Brain microvascular endothelial cell (primary cell): ENCODE results near the gene SNRPB2.

ENCODE experiments used
- DNase-seq: peaks from one replicate; pipeline ENCODE4 v3.0.0-alpha.2; 2020
- H3K27ac ChIP-seq: fragments of 250-450 bp; sonication (Bioruptor Pico); 2 replicates; pipeline ENCODE4 v1.5.1; 2020; ENCODE audit warnings: mild to moderate bottlenecking, moderate library complexity
- H3K27me3 ChIP-seq: fragments of 250-450 bp; sonication (Bioruptor Pico); replicated peaks from 2 replicates; pipeline ENCODE4 v1.5.1; 2020; ENCODE audit warnings: mild to moderate bottlenecking
- H3K36me3 ChIP-seq: fragments of 250-450 bp; sonication (Bioruptor Pico); replicated peaks from 2 replicates; pipeline ENCODE4 v1.5.1; 2020; ENCODE audit warnings: mild to moderate bottlenecking
- H3K4me3 ChIP-seq: 2 replicates; pipeline ENCODE4 v1.5.1; 2011; ENCODE audit warnings: low read depth, mild to moderate bottlenecking, control low read depth, low read length, moderate library complexity
- CTCF ChIP-seq: IDR thresholded peaks from 2 replicates; pipeline ENCODE4 v1.5.1; 2011; ENCODE audit warnings: low read depth, mild to moderate bottlenecking, moderate library complexity, low read length, control low read depth, inconsistent platforms; ENCODE audit errors: missing control alignments
- in situ Hi-C: cut with HindIII; loops from 2 replicates; pipeline ENCODE4 v1.10.0; 2017; ENCODE audit warnings: low sequenced_read_pairs, low pct_ligation_motif_present

The SNRPB2 gene

DNA sequence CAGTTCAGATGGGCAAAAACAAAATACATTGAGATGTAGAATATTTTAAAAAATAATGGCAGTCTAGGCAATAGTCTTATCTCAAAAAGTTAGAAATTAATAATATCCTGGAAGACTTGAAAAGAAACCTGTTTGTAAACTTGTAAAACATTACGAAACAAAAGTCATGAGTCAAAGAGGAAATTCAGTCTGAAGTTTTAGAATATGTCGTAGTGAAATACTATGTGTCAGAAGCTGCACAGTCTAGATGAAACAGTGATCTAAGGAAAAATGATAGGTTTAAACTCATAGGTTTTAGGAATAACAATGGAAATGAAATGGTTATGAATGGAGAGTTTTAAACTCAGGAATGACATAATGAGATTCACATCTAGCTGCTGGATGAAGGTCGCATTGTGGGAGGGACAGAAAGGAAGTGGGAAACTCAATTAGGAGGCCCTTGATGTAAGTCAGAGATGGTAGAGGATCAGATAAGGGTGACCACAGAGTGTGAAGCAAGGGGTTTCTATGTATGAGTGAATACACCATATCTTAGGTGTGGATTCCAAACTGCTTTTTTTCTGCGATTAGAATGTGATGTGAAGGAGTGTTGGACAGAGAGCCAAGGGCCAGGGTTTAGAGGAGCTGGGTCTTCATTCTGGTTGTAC is 2.8 kb downstream of the SNRPB2 start:
- no peak overlapping the region for H3K27ac ChIP-seq
- no peaks in the 10 kb centered on the region for H3K27me3 ChIP-seq
- peaks cover 14% of the 10 kb centered on the region for H3K36me3 ChIP-seq
- in situ Hi-C loops = no loop called here
- no peak overlapping the region for H3K4me3 ChIP-seq
- no peak for TF ChIP-seq CTCF
- DNase-seq = no peak

- Histone ChIP-seq H3K27ac (no peak overlapping the region), H3K4me3 (no peak overlapping the region), H3K36me3 (peaks cover 14% of the 10 kb centered on the region), H3K27me3 (no peaks in the 10 kb centered on the region)
- TF ChIP-seq CTCF = no peak
- in situ Hi-C loops = no loop called here
- no peak for DNase-seq
These were observed 10.7 kb downstream of the SNRPB2 start for GRCh38 chr20:16740365-16741072.

- H3K4me3 ChIP-seq = no peak overlapping the region
- peaks cover 7% of the 10 kb centered on the region for H3K36me3 ChIP-seq
- in situ Hi-C loops = no loop called here
- TF ChIP-seq CTCF = no peak
- no peaks in the 10 kb centered on the region for H3K27me3 ChIP-seq
- no peak for DNase-seq
- no peak overlapping the region for H3K27ac ChIP-seq
These were observed 14.5 kb downstream of the SNRPB2 start for GRCh38 chr20:16744178-16744807.

- TF ChIP-seq CTCF = no peak
- in situ Hi-C loops = no loop called here
- DNase-seq = no peak
- H3K27me3 ChIP-seq = no peaks in the 10 kb centered on the region
- H3K36me3 ChIP-seq = peaks cover 3% of the 10 kb centered on the region
- no peak overlapping the region for H3K27ac ChIP-seq
- no peak overlapping the region for H3K4me3 ChIP-seq
These were observed 15.4 kb downstream of the SNRPB2 start for GRCh38 chr20:16745204-16745603.

DNA sequence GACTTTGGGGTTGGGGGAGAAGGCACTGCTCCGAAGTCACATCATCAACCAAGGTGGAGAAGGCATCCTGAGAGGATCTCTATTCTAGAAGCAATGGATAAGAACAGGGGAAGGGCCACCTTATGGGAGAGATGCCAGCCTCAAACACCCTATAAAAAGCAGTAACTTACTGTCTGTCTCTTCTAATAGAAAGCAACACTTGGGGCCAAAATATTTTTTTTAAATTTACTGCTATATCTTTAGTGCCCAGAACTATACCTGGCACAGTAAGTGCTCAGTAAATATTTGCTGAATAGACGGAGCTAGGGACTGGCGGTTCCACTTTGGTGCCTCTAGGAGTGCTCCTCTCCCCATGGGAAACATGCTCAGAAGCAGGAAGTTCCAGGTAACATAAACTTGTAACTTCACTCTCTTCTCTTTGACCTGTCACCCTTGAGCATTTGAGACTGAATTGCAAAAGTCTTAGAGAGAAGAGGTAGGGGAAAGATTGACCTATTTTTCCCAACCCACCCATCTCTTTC is 17.5 kb downstream of the SNRPB2 start:
- no peaks in the 10 kb centered on the region for H3K36me3 ChIP-seq
- H3K27ac ChIP-seq = no peak overlapping the region
- DNase-seq = no peak
- no peaks in the 10 kb centered on the region for H3K27me3 ChIP-seq
- in situ Hi-C loops = no loop called here
- TF ChIP-seq CTCF = no peak
- H3K4me3 ChIP-seq = no peak overlapping the region
